ENCODE results near the gene MGRN1.
"Not testable (repeated sequence)": the region's sequence is repeated elsewhere in the genome, so short reads cannot be mapped to it uniquely, and the experiment has no call there.

MGRN1 gene

GRCh38 chr16:4701791-4702465 lies 77.3 kb downstream of the MGRN1 start:
- DNase-seq, result no peak

GRCh38 chr16:4702466-4702808 lies 77.8 kb downstream of the MGRN1 start:
- no peak for DNase-seq

- no peak for DNase-seq
Measured at GRCh38 chr16:4703906-4704305, 79.3 kb downstream of the MGRN1 start.

DNA sequence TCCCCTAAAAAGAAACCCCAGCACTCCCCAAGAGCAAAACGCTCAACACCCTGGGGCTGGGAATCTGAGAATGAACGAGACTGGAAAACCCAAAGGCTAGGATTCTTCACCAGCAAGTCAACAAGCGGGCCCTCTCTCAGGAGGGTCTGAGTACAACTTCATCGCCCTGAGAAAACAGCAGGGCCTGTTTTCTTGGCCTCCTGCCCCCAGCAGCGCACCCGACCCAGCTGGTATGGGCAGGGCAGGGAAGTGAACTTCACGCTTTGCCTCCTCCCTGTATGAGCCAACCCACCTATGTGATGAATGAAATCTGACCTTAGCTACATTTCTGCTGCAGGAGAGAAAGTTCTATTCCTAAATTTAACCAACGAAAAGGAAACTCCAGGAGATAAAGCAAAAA lies 79.9 kb downstream of the MGRN1 start:
- no peak for DNase-seq

GRCh38 chr16:4704913-4705312 lies 80.3 kb downstream of the MGRN1 start:
- no peak for DNase-seq

DNA sequence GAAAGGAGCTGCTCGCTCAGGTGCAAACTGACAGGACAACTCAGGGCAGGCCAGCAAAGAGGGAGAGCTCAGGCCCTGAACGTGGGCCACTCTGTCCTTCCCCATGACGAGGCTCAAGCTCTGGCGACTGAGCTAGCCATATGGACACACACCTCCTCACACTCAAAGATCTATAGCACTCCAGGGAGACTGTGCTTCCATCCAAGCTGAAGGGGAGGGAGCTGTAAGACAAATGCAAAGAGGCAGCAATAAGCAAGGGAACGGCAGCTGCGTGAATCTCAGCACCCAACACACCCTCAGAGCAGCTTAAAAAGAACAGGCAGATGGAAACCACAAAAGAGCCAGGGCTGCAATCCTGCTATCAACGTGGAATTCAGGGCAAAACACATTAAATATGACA lies 82.2 kb downstream of the MGRN1 start:
- DNase-seq, result no peak

DNA sequence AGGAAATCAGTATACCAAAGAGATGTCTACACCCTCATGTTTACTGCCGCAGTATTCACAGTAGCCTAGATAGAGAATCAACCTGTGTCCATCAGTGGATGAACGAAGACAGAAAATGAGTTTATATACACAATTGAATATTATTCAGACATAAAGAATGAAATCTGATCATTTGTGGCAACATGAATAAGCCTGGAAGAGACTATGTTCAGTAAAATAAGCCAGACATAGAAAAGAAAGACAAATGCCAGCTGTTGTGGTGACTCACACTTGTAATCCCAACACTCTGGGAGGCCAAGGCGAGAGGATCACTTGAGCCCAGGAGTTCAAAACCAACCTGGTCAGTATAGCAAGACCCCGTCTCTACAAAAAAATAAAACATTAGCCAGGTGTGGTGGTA lies 84.9 kb downstream of the MGRN1 start:
- DNase-seq, result no peak

GRCh38 chr16:4713663-4714501 lies 89.3 kb downstream of the MGRN1 start:
- no peak for DNase-seq

- no peak for DNase-seq
Measured at GRCh38 chr16:4714996-4715395, 90.4 kb downstream of the MGRN1 start.

GRCh38 chr16:4718466-4718865 lies 93.8 kb downstream of the MGRN1 start:
- DNase-seq, result no peak

DNA sequence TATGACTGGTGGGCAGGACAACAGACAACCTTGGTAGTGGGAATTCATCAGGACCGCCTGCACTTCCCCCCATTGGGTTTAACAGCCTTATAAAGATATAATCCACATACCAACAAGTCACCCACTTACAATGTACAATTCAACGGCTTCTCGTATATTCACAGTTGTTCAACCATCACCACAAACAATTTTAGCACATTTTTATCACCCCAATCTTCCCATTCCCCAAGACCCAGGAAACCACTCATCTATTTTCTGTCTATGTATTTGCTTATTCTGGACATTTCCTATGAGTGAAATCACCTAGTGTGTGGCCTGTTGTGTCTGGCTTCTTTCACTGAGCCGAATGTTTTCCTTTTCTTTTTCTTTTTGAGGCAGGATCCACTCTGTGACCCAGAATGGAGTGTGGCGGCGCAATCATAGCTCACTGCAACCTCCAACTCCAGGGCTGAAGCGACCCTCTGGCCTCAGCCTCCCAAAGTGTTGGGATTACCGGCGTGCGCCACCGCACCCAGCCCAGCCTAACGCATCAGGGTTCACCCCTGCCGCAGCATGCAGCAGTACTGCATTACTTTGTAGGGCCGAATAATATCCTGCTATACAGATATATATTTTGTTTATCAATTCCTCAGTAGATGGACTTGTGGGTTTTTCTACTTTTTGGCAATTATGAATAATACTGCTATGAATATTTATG lies 98.6 kb downstream of the MGRN1 start:
- no peak for DNase-seq

DNA sequence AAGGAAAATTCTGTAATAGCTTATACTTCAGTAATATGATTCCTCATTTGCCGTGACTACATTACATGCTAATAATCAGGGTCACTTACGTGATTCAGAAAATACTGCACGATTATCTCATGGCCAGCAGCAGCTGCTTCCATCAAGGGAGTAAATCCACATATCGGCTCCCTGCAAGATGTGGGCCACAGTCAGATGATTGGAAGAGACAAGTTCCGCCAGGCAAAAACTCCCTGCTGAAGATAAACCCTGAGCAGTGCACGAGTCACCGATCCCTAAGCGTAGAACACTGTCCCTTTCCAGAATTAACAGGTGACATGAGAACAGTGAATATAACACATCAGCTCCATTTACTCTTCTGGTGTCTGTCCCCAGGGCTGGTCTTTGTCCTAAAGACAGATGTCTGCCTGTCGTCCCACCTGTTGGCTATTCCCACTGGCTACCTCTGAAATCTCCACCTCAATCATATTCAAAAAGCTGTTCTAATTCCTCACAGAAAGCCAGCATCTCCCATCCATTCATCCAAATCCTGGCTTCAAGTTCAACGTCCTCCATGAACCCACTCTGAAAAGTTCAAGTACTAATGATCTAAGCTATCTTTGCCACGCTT lies 100.1 kb downstream of the MGRN1 start:
- DNase-seq, result no peak

GRCh38 chr16:4726616-4727015 lies 102.0 kb downstream of the MGRN1 start:
- DNase-seq, result no peak

GRCh38 chr16:4728676-4729075 lies 104.0 kb downstream of the MGRN1 start:
- no peak for DNase-seq

GRCh38 chr16:4729876-4730275 lies 105.2 kb downstream of the MGRN1 start:
- no peak for DNase-seq

- no peak for DNase-seq
Measured at GRCh38 chr16:4733211-4733742, 108.7 kb downstream of the MGRN1 start.

DNA sequence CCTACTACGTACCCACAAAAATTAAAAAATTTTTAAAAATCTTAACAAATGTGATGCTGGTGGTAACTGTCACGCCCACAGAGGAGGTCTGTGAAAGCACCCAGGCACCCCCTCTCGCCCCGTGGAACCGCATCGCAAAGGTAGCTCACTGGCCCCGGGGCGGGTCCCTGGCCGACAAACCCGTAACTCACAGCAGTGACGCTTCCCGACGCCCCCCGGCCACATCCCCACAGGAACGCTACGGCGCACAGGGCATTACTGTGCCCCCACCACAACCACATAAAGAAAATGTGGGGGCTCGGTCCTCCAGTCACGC lies 109.1 kb downstream of the MGRN1 start:
- peak; percentile 29 for DNase-seq

DNA sequence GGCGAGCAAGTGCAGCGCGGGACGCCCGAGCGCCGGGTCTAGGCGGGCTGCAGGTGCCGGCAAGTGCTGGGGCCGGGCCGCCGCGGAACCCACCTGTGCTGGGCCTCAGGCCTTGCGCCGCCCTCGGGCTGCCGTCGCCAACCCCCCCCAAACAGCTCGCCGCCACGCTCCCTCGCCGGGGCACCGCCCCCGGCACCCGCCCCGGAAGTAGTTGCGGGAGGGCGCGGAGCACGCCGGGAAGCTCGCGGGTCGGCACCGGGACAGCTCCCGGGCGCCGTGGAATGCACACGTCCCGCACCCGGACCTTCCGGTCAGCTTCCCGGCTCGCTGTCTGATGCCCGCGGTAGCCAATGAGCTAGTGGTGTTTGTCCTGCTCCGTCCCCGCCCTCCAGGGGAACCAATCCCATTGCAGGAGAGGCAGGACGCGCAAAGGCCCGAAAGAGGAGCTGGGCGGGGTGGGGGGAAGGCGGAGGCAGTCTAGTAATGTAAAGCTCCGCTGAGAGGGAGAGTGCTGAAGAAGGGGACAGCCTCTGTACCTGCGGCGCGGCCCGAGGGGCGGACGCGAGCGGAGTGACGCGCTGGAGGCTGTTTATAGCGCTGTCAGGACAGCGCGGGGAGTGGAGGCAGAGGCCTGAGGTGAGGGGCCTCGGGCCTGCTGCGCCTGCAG lies 109.6 kb downstream of the MGRN1 start, which contains the start of the genes ANKS3 and DNAAF8:
TSS of gene ANKS3 (minus strand) at position 209 of the 667 bp plus-strand sequence. CDS start 4,122 bp downstream, outside the sequence.
TSS of gene DNAAF8 (plus strand) at position 475 of the 667 bp plus-strand sequence. CDS start 1,978 bp downstream, outside the sequence.
- DNase-seq, result peak; percentile 77

- DNase-seq, result peak; percentile 91
Measured at GRCh38 chr16:4734730-4735535, 110.3 kb downstream of the MGRN1 start.

DNA sequence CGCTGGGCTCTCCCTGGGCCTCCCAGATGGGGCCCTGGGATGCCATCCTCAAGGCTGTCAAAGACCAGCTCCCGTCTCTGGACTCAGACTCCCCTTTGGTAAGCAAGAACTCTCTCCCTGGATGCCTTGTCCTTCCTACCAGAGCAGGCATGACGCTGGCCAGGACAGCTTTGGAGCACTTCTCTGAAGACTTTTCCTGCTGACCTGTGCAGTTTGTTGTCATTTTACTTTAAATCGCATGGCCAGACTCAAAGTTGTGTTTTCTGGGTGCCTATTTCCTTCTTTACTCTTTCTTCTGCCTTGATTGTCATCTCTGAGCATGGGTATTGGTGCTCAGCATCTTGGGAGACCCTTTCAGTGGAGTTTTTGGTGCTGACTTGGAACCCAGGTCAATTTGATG lies 111.9 kb downstream of the MGRN1 start:
- DNase-seq, result no peak

- DNase-seq, result no peak
Measured at GRCh38 chr16:4737545-4737944, 112.9 kb downstream of the MGRN1 start.

GRCh38 chr16:4738370-4738769 lies 113.7 kb downstream of the MGRN1 start:
- DNase-seq, result not testable (repeated sequence)
